SJSA1 (cell line): ENCODE data around the gene C5orf46. TPM values are rescaled to one million over a fixed set of nuclear protein-coding genes. Genes with fewer than 3 reads are reported as not detected.

Source experiments
- DNase-seq, 2 experiments: peaks; one replicate each; pipeline ENCODE4 v3.0.0-alpha.2; 2015 to 2020; ENCODE audit warnings: low spot score in 2 of 2, low read depth in 1 of 2
- H3K27ac ChIP-seq: fragments of 250-450 bp; sonication (Bioruptor Pico); 2 replicates; pipeline ENCODE4 v1.5.1; 2020; ENCODE audit warnings: mild to moderate bottlenecking, moderate library complexity
- H3K27me3 ChIP-seq: fragments of 250-450 bp; sonication (Bioruptor Pico); replicated peaks from 2 replicates; pipeline ENCODE4 v1.5.1; 2020; ENCODE audit warnings: mild to moderate bottlenecking, moderate library complexity
- H3K36me3 ChIP-seq: fragments of 250-450 bp; sonication (Bioruptor Pico); 2 replicates; pipeline ENCODE4 v1.5.1; 2020; ENCODE audit warnings: mild to moderate bottlenecking
- H3K4me1 ChIP-seq: fragments of 250-450 bp; sonication (Bioruptor Pico); replicated peaks from 2 replicates; pipeline ENCODE4 v1.6.1; 2021; ENCODE audit warnings: mild to moderate bottlenecking
- H3K4me3 ChIP-seq: fragments of 250-450 bp; sonication (Bioruptor Pico); 2 replicates; pipeline ENCODE4 v1.5.1; 2020; ENCODE audit warnings: mild to moderate bottlenecking
- H3K9me3 ChIP-seq: fragments of 250-450 bp; sonication (Bioruptor Pico); replicated peaks from 2 replicates; pipeline ENCODE4 v1.5.1; 2020; ENCODE audit warnings: mild to moderate bottlenecking
- total RNA-seq: library from RNA; depleted of rRNA; stranded (reverse); fragments of >200 nt; shearing (Covaris generic); gene quantifications from 2 replicates; pipeline ENCODE4 v1.2.3, GENCODE V29; 2014

C5orf46 gene
- total RNA-seq, 1 experiment from 2014 or later: 4.3 TPM

DNA sequence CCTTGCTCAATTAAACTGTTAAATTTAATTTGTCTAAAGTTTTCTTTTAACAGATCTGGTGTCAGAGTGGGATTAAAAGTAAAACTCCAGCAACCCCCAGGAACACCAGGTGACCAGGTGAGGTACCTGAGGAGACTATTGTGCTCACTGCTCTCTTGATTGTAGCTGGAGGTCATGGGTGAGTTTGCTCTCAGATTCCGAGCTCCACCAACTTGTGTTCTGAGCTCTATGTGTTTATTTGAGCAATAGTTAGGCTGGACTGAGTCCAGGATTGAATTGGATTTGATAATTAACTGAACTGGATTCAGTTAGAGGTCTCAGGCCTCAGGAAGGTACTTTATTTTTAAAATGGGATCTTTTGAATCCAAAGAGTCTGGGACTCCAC lies 45.7 kb downstream of the C5orf46 start:
- Histone ChIP-seq H3K9me3 (no peaks in the 10 kb centered on the region), H3K27me3 (no peaks in the 10 kb centered on the region; the same call in 1 of the 2 replicates), H3K4me1 (no peaks in the 10 kb centered on the region), H3K27ac (no peak overlapping the region), H3K36me3 (no peaks in the 10 kb centered on the region), H3K4me3 (no peak overlapping the region)
- DNase-seq: no peak

DNA sequence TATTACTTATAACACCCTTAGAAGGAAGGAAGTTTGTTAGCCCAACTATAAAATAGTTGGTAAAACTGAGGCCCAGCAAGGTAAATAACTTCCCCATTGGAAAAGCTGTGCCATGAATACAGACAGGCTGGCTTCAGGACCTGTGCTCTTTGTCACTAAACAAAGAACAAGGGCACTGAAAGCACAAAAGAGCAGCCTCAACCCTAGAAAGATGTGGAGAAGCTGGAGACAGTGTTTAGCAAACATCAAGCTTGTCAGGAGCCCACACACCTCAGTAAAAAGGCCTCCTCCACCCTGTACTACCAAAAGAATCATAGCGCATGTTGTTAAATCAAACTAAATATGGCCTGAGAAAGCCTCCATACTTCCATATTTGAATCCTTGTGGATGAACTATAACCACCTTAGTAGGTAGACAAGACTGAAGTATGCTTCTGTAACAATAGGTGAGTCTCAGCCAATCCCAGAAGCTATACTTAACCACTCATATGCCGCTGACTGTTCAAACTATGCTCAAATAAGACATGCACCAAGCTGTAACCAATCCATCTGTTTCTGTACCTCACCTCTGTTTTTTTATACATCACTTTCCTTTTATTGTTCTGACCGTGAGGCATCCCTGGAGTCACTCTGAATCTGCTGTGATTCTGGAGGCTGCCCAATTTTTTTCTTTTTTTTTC lies 46.2 kb downstream of the C5orf46 start:
- DNase-seq: no peak
- H3K36me3 ChIP-seq: no peaks in the 10 kb centered on the region
- H3K27me3 ChIP-seq: peaks cover 5% of the 10 kb centered on the region; the same call in 1 of the 2 replicates
- no peak overlapping the region for H3K4me3 ChIP-seq
- no peaks in the 10 kb centered on the region for H3K4me1 ChIP-seq
- H3K9me3 ChIP-seq: no peaks in the 10 kb centered on the region
- H3K27ac ChIP-seq: no peak overlapping the region

DNA sequence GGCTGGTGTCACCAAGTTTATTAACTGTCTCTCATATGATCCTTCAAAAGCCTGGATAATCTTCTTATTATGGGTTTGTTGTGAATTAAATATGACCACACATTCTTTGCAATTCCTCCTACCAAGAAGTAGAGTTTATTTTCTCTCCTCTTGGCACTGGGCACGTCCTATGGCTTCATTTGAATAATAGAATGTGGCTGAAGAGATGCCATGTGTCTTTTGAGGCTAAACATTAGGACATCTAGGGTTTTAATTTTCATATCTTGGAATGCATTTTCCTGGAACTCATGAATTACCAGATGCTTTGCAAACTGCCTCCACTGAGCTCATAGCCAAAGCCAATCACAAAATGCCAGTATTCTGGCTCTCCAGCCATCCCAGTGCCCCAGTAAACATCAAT lies 47.8 kb downstream of the C5orf46 start:
- Histone ChIP-seq H3K9me3 (no peaks in the 10 kb centered on the region), H3K27ac (no peak overlapping the region), H3K36me3 (no peaks in the 10 kb centered on the region), H3K4me3 (no peak overlapping the region), H3K27me3 (peaks cover 8% of the 10 kb centered on the region), H3K4me1 (no peaks in the 10 kb centered on the region)
- DNase-seq: no peak

DNA sequence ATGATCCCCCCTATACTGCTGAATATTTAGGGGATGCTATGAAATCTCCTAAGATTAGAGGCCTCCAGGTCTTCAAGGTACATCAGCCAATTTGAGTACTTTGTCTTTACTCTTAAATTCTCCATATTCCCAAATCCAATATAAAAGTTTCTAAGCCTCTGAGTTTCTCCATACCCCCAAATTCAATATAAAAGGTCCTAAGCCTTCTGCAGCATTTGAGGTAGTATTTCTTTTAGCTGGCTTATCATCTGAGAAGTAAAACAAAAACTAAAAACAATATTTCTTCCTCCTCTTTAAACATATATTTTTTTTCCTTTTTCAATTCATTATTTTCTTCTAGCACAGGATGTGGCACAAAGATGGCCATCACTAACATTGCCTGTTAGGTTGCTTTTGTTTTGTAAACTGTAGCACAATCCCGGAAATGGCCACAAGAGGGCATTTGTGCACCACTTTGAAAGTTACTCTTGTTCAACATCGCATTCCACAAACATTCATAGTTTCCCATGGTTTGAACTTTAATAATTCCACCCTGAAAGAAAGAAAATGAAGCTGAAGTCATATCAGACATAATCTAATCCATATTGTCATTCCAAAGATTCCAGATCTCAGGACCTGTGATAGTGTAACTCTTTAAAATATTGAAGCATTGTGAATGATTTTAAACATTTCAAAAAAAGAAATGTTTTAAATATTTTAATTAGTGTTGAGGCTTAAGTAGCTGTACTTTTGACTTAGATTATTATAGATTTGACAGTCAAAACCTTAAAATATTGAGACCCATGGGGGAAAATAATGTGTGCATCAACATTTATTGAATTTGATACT lies 48.8 kb downstream of the C5orf46 start:
- H3K27me3 ChIP-seq: peaks cover 8% of the 10 kb centered on the region
- no peak overlapping the region for H3K4me3 ChIP-seq
- H3K36me3 ChIP-seq: no peaks in the 10 kb centered on the region
- peak; percentile 61 to 68 for DNase-seq
- no peak overlapping the region for H3K27ac ChIP-seq
- H3K9me3 ChIP-seq: no peaks in the 10 kb centered on the region
- H3K4me1 ChIP-seq: no peaks in the 10 kb centered on the region

DNA sequence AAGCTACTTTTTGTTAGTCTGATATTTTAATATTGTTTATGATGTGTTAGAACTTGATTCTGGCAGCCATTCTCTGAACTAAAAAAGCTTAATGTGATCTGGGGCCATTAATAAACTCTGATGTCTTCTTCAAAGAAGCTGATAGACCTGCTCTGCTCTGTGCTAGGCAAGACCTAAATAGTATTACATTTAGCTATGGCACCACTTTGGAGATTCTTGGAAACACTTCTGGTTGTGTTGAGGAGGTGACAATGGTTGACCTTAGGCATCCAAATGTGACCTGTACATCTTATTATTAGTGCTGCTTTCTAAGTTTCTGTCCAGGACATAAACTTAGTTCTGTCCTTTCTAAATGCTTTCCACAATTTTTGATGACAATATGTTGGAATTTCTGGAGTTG lies 49.5 kb downstream of the C5orf46 start:
- Histone ChIP-seq H3K27ac (no peak overlapping the region), H3K27me3 (peaks cover 8% of the 10 kb centered on the region), H3K9me3 (no peaks in the 10 kb centered on the region), H3K4me1 (no peaks in the 10 kb centered on the region), H3K4me3 (no peak overlapping the region), H3K36me3 (no peaks in the 10 kb centered on the region)
- no peak for DNase-seq

DNA sequence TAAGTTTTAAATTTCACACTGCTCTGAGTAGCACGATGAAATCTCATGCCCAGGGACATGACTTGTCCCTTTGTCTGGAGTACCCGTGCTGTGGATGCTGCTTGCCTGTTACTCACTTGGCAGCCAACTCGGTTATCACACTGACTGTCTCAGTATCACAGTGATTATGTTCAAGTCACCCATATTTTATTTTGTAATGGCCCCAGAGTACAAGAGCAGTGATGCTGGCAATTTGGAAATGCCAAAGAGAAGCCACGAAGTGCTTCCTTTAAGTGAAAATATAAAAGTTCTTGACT lies 50.6 kb downstream of the C5orf46 start:
- no peaks in the 10 kb centered on the region for H3K9me3 ChIP-seq
- H3K4me3 ChIP-seq: no peak overlapping the region
- H3K27ac ChIP-seq: no peak overlapping the region
- H3K4me1 ChIP-seq: no peaks in the 10 kb centered on the region
- H3K27me3 ChIP-seq: peaks cover 8% of the 10 kb centered on the region
- DNase-seq: no peak
- H3K36me3 ChIP-seq: no peaks in the 10 kb centered on the region

DNA sequence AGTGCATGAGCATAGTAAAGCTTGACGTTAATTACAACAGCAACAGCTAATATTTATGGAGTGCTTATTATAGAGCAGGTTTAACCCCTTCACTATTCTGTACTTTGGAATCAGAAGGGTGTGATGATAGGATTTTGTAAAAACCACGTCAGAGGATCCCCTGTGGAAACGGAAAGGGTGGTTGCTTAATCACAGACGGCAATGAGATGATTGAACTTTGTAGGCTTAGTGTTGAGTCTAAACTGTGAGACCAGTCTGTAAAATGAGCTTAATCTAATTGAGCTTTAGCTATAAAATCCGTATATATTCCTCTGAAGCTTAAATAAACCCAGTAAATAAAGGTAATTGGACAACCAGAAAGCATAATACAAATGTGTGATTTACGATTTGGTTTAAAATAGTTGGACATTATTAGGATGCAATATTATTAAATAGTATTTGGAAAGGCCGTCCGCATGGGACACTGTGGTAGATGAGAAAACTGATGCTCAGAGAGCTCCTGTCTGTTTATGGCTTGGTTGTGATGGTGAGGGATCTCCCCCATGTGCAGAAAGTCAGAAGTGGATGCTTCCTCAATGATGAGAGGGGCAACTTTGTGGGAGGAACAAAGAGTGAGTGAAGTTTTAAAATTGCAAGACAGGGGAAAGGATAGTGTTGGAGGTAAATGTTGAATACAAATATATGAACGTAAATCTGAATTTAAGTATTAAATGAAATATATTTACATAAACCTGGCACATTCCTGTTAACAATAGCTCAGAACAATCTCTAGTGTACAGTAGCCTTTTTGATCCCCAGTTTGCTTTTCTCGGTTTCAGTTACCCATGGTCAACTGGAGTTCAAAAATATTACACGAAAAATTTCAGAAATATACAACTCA lies 51.2 kb downstream of the C5orf46 start:
- no peaks in the 10 kb centered on the region for H3K4me1 ChIP-seq
- no peak for DNase-seq
- no peak overlapping the region for H3K4me3 ChIP-seq
- H3K36me3 ChIP-seq: no peaks in the 10 kb centered on the region
- no peak overlapping the region for H3K27ac ChIP-seq
- H3K27me3 ChIP-seq: peaks cover 8% of the 10 kb centered on the region
- H3K9me3 ChIP-seq: no peaks in the 10 kb centered on the region

DNA sequence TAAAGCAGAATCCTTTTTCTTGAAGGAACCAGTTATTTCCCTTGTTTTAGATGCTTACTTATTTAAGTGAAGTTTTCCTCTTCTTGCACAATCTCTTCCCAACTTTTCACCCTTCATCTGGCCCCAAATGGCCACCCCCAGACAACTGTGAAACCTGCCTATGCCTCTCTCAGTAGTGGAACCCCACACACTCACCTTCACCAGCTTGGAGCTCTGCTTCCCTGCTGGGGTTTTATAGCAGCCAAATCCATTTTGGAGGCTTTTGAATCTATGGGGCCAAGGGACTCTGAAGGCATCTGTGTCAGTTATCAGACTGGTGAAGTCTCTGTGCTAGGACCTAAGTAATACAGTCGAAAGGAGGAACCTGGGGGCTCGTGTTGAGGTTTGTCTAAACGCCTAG lies 52.0 kb downstream of the C5orf46 start:
- H3K4me3 ChIP-seq: no peak overlapping the region
- H3K9me3 ChIP-seq: no peaks in the 10 kb centered on the region
- H3K4me1 ChIP-seq: no peaks in the 10 kb centered on the region
- H3K27ac ChIP-seq: no peak overlapping the region
- peaks cover 8% of the 10 kb centered on the region for H3K27me3 ChIP-seq
- no peaks in the 10 kb centered on the region for H3K36me3 ChIP-seq
- DNase-seq: no peak

DNA sequence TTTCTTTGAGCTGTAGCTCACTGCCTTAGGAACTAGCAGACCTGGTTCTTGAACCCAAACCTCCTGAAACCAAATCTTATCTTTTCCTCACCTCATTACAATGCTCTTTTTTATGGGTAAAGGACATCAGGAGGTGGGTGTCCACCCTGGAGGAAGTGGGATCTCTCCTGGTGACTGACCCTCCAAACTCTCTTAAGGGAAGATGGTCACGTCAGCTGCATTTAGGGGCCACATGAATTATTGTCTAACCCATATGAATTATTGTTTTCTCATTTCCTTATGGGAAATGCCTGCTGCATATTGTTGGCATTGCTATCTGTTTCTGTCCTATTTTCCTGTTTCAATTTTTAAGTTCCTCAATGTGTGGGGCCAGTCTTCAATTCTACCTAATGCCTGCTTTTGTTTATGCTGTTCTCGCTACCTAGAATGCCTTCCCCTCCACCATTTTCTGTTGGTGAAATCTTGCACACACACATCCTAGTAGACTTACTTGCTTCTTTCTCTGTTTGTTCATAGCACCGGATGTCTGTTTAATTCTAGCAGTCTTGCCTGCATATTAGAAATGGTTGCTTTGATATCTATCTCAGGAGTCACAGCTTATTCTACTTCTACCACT lies 52.9 kb downstream of the C5orf46 start:
- no peaks in the 10 kb centered on the region for H3K4me1 ChIP-seq
- H3K9me3 ChIP-seq: no peaks in the 10 kb centered on the region
- no peak for DNase-seq
- H3K27me3 ChIP-seq: peaks cover 10% of the 10 kb centered on the region
- H3K27ac ChIP-seq: no peak overlapping the region
- H3K36me3 ChIP-seq: no peaks in the 10 kb centered on the region
- H3K4me3 ChIP-seq: no peak overlapping the region

DNA sequence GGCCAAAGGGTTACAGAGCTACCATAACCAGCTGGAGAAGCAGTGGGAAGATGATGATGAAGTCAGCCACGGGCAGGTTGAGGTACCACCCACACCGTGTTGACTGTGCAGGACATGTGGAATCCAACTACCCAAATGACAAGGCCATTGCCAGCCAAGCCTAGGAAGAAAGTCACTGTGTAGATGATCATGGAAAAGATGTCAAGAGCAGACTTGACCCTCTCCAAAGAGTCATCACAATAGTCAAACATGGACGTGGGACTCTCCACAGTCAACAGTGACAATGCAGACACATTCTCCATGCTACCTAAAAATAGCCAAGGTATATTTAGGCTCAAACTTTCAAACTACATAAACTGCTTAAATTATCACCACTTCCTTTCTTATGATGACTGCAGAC lies 54.0 kb downstream of the C5orf46 start:
- no peaks in the 10 kb centered on the region for H3K9me3 ChIP-seq
- no peak for DNase-seq
- no peak overlapping the region for H3K4me3 ChIP-seq
- H3K27ac ChIP-seq: no peak overlapping the region
- peaks cover 12% of the 10 kb centered on the region for H3K27me3 ChIP-seq
- H3K4me1 ChIP-seq: no peaks in the 10 kb centered on the region
- no peaks in the 10 kb centered on the region for H3K36me3 ChIP-seq

DNA sequence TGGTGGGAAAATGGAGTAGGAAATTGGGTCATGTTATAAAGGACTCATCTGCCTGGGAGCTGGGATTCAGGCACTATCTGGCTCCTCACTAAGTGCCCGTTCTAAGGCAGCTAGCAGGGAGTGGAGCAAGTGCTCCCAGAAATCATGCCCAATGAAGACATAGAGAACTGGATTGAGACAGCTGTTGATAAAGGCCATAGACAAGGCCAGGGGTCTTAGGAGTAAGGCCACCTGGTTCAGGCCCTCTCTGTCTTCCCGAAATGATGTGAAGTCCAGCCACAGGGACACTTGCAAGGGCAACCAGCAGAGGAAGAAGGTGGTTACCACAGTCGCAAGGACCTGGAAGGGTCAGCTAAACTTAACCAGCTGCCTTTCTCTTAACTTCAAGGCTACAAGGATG lies 54.8 kb downstream of the C5orf46 start:
- no peak for DNase-seq
- Histone ChIP-seq H3K27ac (no peak overlapping the region), H3K27me3 (peaks cover 13% of the 10 kb centered on the region), H3K4me1 (no peaks in the 10 kb centered on the region), H3K4me3 (no peak overlapping the region), H3K36me3 (no peaks in the 10 kb centered on the region), H3K9me3 (no peaks in the 10 kb centered on the region)

DNA sequence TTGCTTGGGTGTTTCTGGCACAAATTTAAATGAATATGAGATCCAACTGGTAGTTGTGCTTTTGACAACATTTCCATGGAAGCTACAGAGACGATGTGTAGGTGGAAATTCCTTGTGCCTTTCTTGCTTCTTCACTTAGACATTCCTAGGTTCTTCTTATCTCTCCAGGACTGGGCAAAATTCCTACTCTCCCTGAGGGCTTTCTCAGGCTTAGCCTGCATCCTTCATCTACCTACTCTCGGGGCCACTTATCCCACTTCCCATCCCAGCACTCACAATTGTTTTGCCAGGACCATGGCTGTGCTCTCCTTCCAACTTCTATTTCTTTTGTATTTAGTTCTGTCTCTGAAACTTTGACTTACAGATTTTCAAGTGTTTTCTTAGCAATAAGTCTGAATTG lies 57.1 kb downstream of the C5orf46 start:
- Histone ChIP-seq H3K27me3 (peaks cover 9% of the 10 kb centered on the region), H3K27ac (no peak overlapping the region), H3K4me1 (no peaks in the 10 kb centered on the region), H3K4me3 (no peak overlapping the region), H3K36me3 (no peaks in the 10 kb centered on the region), H3K9me3 (no peaks in the 10 kb centered on the region)
- no peak for DNase-seq

DNA sequence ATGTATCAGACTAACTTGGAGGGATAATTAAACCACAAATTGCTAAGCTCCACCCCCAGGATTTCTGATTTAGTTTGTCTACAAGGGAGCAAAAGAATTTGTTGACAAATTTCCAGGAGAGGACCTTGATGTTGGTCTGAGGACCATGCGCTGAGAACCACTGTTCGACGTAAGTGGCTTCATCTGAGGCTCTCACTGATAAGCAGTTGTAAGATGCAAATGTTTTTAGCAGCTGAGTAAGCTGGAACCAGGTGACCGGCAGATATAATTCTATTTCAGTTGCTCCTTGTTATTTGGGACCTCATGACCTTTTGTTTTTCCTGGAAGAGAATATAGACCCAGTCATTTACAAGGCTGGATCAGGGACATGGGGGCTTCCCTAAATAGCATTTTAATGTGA lies 60.7 kb downstream of the C5orf46 start:
- DNase-seq: no peak
- Histone ChIP-seq H3K9me3 (no peaks in the 10 kb centered on the region), H3K27ac (no peak overlapping the region), H3K27me3 (peaks cover 27% of the 10 kb centered on the region), H3K4me3 (no peak overlapping the region), H3K36me3 (no peaks in the 10 kb centered on the region), H3K4me1 (no peaks in the 10 kb centered on the region)
